Heart right ventricle (tissue), 16 donors: ENCODE results near the gene RFX7. TPM values are rescaled to one million over a fixed set of nuclear protein-coding genes. Genes with fewer than 3 reads are reported as not detected.

Experiments used
- ATAC-seq, 8 donors: fragments of 200-7000 bp; cut with Tn5 transposase; one replicate each; pipeline ENCODE4 v1.9.1; 2020; ENCODE audit warnings: mild to moderate bottlenecking in 8 of 8, moderate library complexity in 8 of 8, moderate number of reproducible peaks in 1 of 8
- DNase-seq, 2 donors: peaks; one replicate each; pipeline ENCODE4 v3.0.0-alpha.2; 2020
- H3K27ac ChIP-seq, 10 donors: fragments of 200-600 bp; sonication (generic) in 2 of 10; one replicate each; pipeline versions ENCODE4 v1.5.0 to v1.8.0; 2020 to 2022; ENCODE audit warnings: mild to moderate bottlenecking in 3 of 10
- H3K27me3 ChIP-seq, 7 donors: fragments of 200-600 bp; one replicate each; pipeline ENCODE4 v1.8.0; 2021 to 2022; ENCODE audit warnings: mild to moderate bottlenecking in 2 of 7
- H3K36me3 ChIP-seq, 9 donors: fragments of 200-600 bp; sonication (generic) in 1 of 9; one replicate each; pipeline versions ENCODE4 v1.5.0 to v1.8.0; 2020 to 2022; ENCODE audit warnings: mild to moderate bottlenecking in 2 of 9
- H3K4me1 ChIP-seq, 9 donors: fragments of 200-600 bp; sonication (generic) in 1 of 9; one replicate each; pipeline versions ENCODE4 v1.5.0 to v1.8.0; 2020 to 2022; ENCODE audit warnings: mild to moderate bottlenecking in 4 of 9
- H3K4me3 ChIP-seq, 10 donors: fragments of 200-600 bp; sonication (generic) in 2 of 10; one replicate each; pipeline versions ENCODE4 v1.5.0 to v1.8.0; 2020 to 2022; ENCODE audit warnings: mild to moderate bottlenecking in 7 of 10, moderate library complexity in 2 of 10
- H3K9me3 ChIP-seq, 11 donors: fragments of 200-600 bp in 10 of 11; sonication (generic) in 2 of 11; one replicate each; pipeline versions ENCODE4 v1.5.0 to v1.8.0; 2013 to 2022; ENCODE audit warnings: mild to moderate bottlenecking in 2 of 11, control low read depth in 1 of 11, moderate library complexity in 1 of 11
- CTCF ChIP-seq, 9 donors: fragments of 200-600 bp; sonication (generic) in 2 of 9; IDR thresholded peaks; one replicate each; pipeline versions ENCODE4 v1.5.0 to v1.8.0; 2021 to 2022; ENCODE audit warnings: antibody characterized with exemption in 9 of 9, mild to moderate bottlenecking in 5 of 9, moderate library complexity in 1 of 9
- WGBS, 2 donors: extraction: QIAGEN DNeasy Blood & Tissue Kit; methylation state at CpG; one replicate each; pipeline ENCODE4 v1.1.7; 2013; ENCODE audit warnings: inconsistent platforms in 1 of 2; 5-methylcytosine and 5-hydroxymethylcytosine counted together
- intact Hi-C, 10 donors: fragments of 100-400 bp; cut with DNase I; formaldehyde crosslinking; loops; one replicate each; pipeline versions ENCODE4 v1.11.1 to v1.14.2; 2022
- polyA plus RNA-seq, 2 donors: library from polyadenylated mRNA; stranded (reverse); fragments of 200-250 nt; gene quantifications; one replicate each; pipeline ENCODE4 v1.2.3, GENCODE V29; 2013
- total RNA-seq, 10 donors: library from RNA; stranded (reverse); fragmentation: NEBNext Ultra II Directional in 3 of 10; extraction: Animal tissue kit (Norgen Biotek cat#: 25700) in 3 of 10; gene quantifications; one replicate each; pipeline versions ENCODE4 v1.2.1 to v1.2.4, GENCODE V29; 2021 to 2023
- donor health status: Arrhythmogenic right ventricular cardiomyopathy.
- donor health status: ischemic (EF 13 %, LVEDD 7.1; RV severe dilation, severe dysfunction).
- donor health status: healthy with polysubstance abuse.
- donor health status: DM: no; HTN: yes; CAD: no.
- donor health status: DM: no; HTN: no; CAD: no.
- donor health status: ischemic (EF 25% LVEDD 6.9; RV normal size, moderate dysfunction).
- donor health status: ischemic (EF 25% LVEDD 5.7; RV mildly dilated, moderate dysfunction).
- donor health status: healthy.
- donor health status: DM: yes; HTN: yes; CAD: no.
- donor health status: Ischemic cardiomyopathy.
- donor health status: ischemic (EF 35%, LVEDD 5.7; RV mildly dilated, moderate dysfunction).
- donor health status: nonischemic (EF 11% LVEDD 7.7; RV severe dilation, severe dysfunction).
- donor health status: DM: yes; HTN: yes; CAD: no.
- donor health status: PGD.
- donor health status: ischemic (EF 29% LVEDD 5.4; RV normal size, mild dysfunction).
- donor health status: nonischemic (EF 23%, LVEDD 6.1; RV moderate dilation, normal function).

RFX7 gene
- total and polyA plus RNA-seq, 12 donors = 0.83 to 14.2 (median 8.1) TPM

DNA sequence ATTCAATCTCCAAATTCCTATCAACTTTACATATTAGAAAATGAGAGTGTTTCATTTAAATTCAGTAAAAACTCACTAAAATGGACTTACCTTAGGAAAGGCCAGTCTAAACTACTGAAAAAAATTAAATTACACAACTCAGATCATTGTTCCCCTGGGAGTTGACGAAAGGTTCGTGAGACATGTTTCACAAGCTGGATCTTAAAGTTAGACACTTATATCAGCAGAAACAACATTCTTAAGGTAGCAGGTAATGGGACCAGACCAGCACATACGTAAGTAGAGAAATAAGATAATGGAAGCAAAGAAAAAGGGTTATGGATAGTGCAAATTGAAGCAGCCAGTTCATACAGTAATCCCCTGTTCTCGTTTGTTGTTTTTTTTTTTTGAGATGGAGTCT is 8.9 kb downstream of the RFX7 start:
- WGBS, 2 donors = 65 to 74% methylated on average over 4 of the region's 4 CpGs

DNA sequence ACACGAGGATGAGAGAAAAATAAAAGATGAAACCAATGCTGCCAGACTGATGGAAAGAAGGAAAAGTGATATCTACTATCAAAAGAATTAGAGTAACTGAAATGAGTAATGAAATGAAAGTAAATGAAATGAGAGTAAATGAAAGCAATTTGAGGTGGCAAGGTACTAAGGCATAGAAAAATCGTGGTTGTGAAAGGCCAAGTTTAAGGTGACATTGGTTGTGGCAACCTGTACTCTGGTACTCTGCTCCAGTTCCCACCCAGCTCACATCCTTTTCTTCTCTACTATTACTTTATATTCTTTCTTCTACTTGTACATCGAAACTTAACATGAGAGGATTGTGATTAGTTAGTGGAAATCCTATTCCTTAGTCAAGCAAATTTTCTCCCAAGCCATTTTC is 10.1 kb downstream of the RFX7 start:
- no peaks in the 10 kb centered on the region for H3K27me3 ChIP-seq
- H3K27ac ChIP-seq = no peak overlapping the region
- 98 to 99% methylated on average over 3 of the region's 3 CpGs for WGBS, 2 donors
- peaks cover 0 to 45% (median 4%) of the 10 kb centered on the region in 9 donors for H3K36me3 ChIP-seq
- TF ChIP-seq CTCF (IDR thresholded peaks at IDR 0.05) = no peak
- DNase-seq = no peak
- ATAC-seq = no peak
- intact Hi-C loops = no loop called here
- H3K9me3 ChIP-seq = peaks cover 0 to 54% (median 15%) of the 10 kb centered on the region in 11 donors
- H3K4me3 ChIP-seq = no peak overlapping the region
- peaks cover 0 to 23% (median 0%) of the 10 kb centered on the region in 9 donors for H3K4me1 ChIP-seq

More for the DNA sequence above, 8.9 kb downstream of the RFX7 start:
- no peak for ATAC-seq
- no peak overlapping the region for H3K27ac ChIP-seq
- H3K4me3 ChIP-seq = no peak overlapping the region
- H3K27me3 ChIP-seq = no peaks in the 10 kb centered on the region
- TF ChIP-seq CTCF (IDR thresholded peaks at IDR 0.05) = no peak
- H3K36me3 ChIP-seq = peaks cover 0 to 40% (median 4%) of the 10 kb centered on the region in 9 donors
- peaks cover 0 to 24% (median 0%) of the 10 kb centered on the region in 9 donors for H3K4me1 ChIP-seq
- no peak for DNase-seq
- intact Hi-C loops = no loop called here
- peaks cover 0 to 41% (median 14%) of the 10 kb centered on the region in 11 donors for H3K9me3 ChIP-seq

DNA sequence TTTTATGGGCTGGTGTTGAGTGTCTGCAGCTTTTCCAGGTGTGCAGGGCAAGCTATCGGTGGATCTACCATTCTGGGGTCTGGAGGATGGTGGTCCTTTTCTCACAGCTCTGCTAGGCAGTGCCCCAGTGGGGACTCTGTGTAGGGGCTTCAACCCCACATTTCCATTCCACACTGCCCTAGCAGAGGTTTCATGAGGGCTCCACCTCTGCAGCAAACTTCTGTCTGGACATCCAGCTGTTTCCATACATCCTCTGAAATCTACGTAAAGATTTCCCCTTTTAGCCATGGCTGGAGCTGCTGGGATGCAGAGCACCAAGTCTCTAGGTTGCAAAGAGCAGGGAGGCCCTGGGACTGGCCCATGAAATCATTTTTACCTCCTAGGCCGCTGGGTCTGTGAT is 11.6 kb downstream of the RFX7 start:
- intact Hi-C loops = no loop called here
- no peak overlapping the region for H3K4me3 ChIP-seq
- ATAC-seq (no peak), DNase-seq (no peak)
- H3K27me3 ChIP-seq = no peaks in the 10 kb centered on the region
- H3K9me3 ChIP-seq = peaks cover 0 to 68% (median 26%) of the 10 kb centered on the region in 11 donors
- H3K27ac ChIP-seq = no peak overlapping the region
- WGBS, 2 donors = 99% methylated on average over 3 of the region's 3 CpGs
- peaks cover 0 to 45% (median 4%) of the 10 kb centered on the region in 9 donors for H3K36me3 ChIP-seq
- no peak for TF ChIP-seq CTCF (IDR thresholded peaks at IDR 0.05)
- H3K4me1 ChIP-seq = peaks cover 0 to 21% (median 0%) of the 10 kb centered on the region in 9 donors

DNA sequence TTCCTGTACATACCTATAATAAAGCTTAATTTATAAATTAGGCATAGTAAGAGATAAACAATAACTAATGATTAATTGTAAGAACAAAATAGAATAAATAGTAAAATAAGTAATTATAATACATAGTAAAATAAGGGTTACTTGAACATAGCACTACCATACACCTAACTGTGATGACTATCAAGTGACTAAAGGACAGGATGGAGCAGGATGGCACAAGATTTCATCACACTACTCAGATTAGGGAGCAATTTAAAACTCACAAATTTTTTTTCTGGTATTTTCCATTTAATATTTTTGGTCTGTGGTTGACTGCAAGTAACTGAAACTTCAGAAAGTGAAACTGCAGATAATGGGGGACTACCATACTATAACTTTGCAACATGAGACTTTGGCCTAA is 14.8 kb downstream of the RFX7 start:
- Histone ChIP-seq H3K27me3 (no peaks in the 10 kb centered on the region), H3K36me3 (peaks cover 0 to 41% (median 4%) of the 10 kb centered on the region in 9 donors), H3K4me3 (no peak overlapping the region), H3K4me1 (peaks cover 0 to 5% (median 0%) of the 10 kb centered on the region in 9 donors), H3K9me3 (peaks cover 0 to 67% (median 26%) of the 10 kb centered on the region in 11 donors), H3K27ac (no peak overlapping the region)
- TF ChIP-seq CTCF (IDR thresholded peaks at IDR 0.05) = no peak
- ATAC-seq (no peak), DNase-seq (no peak)
- intact Hi-C loops = no loop called here
